ENCODE data around the gene POU2F1.

POU2F1 gene

DNA sequence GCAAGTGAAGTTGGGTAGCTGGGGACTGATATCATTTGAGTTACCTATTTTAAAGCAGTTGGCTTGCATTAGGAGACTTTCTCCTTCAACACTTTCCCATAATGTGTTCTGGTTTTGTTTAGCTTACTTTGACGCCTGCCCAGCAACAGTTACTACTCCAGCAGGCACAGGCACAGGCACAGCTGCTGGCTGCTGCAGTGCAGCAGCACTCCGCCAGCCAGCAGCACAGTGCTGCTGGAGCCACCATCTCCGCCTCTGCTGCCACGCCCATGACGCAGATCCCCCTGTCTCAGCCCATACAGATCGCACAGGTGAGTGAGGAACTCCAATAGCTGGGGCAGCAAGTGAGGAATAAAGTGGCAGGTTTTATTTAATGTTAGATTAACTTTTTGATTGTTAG is 153.3 kb downstream of the POU2F1 start:
- DNase-seq, result no peak

DNA sequence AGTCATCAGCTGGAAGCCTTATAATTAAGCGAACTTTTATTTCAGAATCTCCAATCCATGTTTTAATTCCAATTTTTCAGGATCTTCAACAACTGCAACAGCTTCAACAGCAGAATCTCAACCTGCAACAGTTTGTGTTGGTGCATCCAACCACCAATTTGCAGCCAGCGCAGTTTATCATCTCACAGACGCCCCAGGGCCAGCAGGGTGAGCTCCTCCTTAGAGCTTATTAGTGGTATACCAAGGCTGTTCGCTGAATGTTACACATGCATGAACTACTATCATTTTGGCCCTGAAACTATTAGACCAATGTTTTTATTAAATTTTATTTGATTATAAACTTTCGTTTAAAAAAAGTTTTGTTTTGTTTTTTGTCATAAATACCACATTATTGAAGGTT is 155.3 kb downstream of the POU2F1 start:
- DNase-seq, result no peak

DNA sequence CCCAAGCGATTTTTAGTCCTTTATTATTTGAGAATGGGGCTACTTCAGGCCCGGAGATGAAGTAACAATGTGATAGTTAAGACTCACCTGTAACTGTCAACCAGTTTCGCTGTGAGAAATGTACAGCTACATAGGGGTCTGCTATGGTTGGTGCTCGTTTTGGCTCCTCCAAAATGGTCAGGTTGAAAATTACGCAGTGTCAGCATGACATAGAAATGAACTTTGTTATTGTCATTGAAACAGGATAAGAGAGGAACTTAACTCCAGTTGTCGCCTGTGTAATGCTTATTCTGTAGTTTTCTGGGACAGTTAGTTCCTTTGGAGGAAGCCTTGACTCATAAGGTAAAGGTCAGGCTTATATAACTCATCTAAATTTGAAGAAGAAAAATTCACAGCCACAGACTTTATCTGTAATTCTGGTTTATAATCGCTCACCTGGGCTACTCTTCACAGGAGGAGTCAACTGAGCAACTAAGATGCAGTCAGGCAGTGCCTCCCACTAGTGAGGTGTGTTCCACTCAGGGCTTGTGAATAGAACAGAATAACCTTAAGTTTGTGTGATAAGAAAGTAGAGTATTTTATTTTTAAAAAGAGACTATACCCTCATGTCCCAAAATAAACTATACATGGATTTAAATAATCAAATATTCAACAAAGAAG is 166.7 kb downstream of the POU2F1 start:
- DNase-seq, result no peak

DNA sequence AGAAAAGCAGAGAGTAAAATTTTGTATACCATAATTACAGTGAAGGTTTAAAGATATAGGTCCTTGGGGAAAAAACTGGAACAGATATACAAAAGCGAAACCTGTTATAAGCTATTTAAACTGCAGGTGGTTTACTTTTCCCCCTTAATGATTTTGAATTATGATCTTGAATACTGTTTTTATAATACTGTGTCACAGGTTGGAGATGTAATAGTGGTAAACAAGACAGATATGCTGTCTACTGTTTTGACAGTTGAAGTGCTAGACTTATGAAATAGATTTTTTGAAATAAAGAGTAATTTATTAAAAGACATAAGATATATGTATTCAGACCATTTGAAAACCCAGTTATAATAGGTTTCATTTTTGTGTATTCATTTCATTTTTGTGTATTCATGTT is 168.3 kb downstream of the POU2F1 start:
- DNase-seq, result no peak

DNA sequence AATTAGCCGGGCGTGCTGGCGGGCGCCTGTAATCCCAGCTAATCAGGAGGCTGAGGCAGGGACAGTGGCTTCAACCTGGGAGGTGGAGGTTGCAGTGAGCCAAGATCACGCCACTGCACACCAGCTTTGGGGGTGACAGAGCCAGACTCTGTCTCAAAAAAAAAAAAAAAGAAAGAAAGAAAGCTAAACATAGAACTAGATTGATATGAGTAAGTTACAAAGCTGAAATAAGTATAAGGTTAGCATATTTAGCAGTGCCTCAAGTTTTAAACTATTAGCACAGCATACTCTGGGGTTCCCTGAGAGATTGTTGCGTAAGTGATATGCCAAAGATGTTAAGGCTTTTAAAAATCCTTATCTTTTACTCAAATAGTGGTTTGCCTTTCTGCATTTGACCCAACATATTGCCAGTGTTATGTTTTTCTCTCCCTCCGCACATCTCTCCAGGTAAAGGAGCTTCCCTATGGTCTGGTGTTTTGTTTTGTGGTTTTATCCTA is 171.6 kb downstream of the POU2F1 start:
- DNase-seq, result no peak

DNA sequence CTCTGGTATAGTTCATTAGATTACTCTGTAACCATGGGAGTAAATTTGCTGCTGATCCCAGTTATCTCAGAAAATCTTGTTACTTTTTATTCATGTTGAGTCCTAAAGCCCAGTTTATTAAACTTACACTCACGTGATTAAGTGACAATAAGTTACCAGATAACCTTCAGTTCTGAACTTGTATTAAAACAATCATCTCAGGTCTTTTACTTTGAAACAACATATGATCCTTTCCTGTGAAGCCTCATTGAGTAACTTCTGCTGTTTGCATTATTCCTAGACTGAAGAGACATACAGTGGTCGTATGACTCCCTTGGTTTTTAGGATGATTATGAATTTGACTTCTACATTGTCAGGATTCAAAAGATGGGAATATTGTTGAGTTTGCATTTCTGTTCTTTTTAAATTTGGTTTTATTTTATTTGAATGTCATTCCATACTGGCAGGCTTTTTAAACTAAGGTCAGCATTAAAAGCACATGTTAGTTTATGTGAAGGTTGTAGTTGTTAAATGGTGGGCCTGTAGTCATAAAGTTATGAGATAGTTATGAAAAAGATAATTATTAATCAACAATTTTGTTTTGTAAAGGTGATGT is 179.8 kb downstream of the POU2F1 start:
- DNase-seq, result no peak

DNA sequence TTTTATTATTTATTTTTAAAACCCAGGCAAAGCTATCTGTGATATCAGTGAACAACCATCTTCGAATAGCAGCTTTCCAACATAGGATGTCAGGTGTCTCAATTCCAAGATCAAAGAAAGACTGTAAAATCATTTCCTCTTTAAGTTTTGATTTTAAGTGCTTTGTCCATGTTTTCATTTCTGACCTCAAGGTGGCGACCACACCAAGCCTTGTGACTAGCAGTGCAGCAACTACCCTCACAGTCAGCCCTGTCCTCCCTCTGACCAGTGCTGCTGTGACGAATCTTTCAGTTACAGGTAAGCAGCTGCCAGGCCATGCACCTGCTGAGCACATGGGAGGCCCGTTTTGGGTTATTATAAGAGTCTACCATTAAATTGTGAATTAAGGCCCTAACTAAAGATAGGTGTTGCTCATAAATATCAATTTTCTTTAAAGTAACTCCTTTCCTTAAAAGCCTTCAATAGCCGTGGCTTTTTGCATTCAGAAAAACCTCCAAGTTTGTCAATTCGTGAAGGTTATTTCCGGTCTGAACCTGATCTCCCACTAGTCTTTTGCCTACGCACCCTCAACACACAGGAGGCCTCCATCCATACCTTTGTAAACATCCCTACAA is 180.7 kb downstream of the POU2F1 start:
- peak; percentile 48 for DNase-seq

DNA sequence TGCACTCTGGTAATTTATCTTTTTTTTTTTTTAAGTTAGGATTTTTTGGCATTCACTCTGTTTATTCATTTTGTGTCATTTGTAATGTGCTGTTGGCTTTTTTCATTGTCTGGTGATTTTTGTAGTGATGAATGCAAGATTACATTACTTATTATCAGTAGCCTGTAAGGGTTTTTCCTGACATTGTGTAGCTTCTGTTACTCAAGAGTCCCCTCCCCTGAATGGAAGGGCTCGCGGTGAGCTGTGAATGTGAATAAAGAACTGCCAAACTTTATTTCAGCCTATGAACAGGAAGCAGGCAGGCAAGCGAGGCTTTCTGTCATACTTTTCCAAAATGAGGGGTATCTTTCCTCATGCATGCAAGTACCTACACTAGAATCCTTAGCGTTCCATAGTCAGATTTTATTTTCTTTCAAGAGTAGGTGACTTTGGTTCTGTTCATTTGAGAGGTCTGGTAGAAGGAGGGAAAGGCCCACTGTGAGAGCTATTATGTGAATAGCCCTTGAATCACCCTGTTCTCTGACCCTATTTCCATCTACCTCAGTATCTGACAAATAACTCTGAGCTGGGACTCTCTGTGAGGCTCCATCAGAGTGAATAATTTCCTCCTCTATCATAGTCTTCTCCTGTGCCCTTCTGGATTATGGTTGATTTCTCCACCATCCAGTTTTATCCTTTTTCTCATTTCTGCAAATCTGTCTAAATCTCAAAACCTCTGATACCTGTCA is 183.6 kb downstream of the POU2F1 start:
- DNase-seq, result no peak

DNA sequence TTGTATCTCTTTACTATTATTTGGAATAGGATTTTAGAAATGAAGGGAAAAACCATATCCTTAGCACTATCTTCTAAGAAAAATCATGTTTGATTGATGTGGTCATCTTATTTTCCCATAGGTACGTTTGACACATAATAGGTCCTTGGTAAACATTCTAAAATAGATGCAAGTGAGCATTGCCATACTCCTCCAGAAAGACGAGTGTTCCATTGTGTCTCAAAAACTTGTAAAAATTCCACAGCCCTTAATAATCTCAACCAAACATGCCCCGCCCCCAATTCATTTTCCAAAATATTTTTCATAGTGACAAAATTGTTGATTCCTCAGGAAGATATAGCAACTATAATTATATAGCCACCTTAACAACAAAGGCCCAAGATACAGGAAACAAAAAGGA is 184.2 kb downstream of the POU2F1 start:
- no peak for DNase-seq

DNA sequence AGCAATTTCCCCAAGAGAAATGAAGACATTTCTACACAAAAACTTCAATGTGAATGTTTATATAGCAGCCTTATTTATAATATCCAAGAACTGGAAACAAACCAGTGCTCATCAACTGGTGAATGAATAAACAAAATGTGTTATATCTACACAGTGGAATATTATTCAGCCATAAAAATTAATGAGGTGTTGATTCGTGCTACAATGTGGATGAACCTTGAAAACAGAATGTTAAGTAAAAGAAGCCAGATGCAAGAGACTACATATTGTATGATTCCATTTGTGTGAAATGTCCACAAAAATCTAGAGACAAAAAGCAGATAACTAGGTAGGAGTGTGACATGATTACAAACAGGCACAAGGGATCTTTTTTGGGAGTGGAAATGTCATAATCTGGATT is 187.7 kb downstream of the POU2F1 start:
- no peak for DNase-seq

DNA sequence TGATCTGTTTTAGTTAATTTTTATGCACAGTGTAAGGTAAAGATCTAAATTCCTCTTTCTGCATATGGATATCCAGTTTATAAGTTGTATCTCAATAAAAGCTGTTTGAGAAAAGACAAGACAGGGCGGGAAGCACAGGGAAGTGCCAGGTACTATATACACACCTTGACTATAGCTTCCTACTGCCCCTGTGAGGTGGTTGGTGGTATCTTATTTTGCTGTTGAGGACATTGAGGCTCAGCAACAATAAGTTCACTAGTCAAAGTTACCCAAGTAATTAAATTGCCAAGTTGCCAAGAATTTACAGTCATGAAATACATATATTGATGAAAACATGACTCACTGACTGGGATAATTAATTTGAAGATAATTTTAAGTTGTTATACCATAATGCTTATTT is 188.5 kb downstream of the POU2F1 start:
- no peak for DNase-seq

DNA sequence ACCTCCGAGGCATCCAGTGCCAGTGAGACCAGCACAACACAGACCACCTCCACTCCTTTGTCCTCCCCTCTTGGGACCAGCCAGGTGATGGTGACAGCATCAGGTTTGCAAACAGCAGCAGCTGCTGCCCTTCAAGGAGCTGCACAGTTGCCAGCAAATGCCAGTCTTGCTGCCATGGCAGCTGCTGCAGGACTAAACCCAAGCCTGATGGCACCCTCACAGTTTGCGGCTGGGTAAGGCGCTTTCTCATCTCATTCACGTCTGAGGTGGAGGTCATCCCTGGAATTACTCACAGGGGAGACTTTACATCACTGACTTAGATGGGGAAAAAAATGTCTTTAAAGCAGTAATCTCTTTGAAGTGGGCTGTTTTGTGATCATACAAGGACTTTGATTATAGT is 191.4 kb downstream of the POU2F1 start:
- DNase-seq, result peak; percentile 82

DNA sequence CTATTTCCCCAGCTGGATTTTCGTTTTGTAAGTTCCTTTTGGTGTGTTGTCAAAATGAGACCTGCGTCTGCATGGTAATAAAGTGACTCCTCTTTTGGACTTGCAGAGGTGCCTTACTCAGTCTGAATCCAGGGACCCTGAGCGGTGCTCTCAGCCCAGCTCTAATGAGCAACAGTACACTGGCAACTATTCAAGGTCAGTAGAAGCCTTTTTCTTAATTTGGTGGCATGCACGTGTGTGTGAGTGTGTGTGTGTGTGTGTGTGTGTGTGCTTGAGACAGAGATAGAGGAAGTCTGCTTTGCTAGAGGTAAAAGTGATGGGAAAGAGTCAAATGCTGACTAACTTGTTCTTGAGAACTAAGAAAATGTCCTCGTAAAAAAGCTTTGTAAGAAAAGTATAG is 192.2 kb downstream of the POU2F1 start:
- DNase-seq, result no peak

DNA sequence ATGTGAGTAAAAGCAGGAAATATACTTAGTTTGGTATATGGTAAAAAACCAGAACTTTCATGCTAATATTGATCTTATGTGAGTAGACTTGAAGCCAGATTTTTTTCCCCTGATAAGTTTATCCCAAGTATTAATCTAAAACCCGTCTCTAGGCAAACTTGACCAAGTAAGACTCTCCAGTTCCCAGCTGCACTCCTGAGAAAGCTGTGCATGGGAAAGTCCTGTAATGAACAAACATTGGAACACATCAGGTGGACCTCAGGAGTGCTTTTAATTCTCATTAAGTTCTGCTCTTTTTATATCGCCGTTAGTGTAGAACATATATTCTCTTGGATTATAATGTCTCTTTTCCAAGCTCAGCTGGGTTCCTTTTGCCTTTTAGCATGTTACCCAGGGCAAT is 192.6 kb downstream of the POU2F1 start:
- no peak for DNase-seq

DNA sequence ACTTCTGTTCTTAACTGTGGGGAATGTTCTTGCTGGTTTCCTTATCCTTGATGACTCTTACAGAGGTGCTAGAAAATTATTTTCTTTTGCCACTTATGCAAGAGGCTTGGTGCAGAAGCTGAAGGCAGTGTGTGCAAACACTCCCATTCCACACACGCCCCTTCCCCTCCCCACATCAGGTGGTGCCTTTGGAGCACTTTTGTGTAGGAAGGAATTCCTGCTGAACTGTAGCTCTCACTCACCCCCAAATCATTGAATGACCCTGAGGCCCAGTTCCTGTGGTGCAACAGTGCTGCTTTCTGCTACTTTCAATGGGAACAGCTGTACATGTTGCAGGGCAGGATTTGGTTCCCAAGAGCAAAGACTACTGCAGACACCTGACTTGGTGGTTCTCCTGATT is 195.8 kb downstream of the POU2F1 start:
- no peak for DNase-seq

DNA sequence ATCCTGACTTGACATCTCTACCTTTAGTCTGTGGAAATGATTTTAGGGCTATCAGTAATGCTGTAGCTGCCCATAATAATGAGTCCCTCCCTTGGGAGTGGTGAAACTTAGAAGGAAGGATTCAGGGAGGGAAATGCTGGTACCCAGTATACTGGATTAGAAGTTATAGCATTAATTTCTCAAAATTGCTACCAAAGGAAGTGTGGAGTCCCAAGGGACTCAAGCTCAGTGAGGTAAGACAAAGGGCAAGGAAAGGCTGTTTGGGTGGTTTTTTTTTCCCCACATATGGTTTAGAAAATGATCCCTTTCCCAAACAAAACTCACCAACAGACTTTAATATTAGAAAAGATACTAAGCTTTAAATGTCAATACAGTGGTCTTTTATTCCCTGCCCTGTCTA is 197.7 kb downstream of the POU2F1 start:
- no peak for DNase-seq

DNA sequence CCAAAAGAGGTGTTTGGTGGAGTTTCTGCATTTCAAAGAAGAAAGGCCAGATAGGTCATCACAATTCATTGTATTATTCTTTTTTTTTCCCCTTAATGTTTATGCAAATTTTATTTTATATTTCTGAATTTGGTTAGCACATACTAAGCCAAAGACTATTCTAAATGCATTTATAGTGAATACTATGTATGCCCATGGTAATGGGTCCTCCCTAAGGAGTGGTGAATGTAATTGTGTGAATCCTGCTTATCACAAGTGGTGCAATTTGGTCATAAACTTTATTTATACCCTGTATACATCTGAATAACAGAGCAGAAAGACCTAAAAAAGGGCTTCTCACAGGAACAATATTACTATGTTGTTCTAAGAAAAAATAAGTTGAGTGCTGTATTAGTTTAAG is 198.6 kb downstream of the POU2F1 start:
- DNase-seq, result no peak

DNA sequence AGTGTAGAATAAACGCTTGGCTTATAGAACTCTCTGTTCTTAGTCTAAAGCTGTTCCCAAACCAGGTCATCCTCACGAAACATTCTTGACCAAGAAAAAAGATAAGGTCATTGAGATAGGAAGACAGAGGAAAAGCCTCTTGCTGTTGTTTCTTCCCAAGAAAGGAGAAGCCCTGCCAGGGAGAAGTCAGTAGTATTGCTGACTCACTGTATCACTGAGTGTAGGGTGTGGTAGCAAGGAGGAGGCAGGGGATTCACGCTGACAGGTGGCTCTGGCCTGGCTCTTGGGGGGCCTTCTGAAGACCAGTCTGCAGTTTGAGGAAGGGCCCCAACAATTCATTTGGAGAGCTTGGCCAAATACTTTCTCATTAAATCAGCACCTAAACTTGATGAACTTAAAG is 199.8 kb downstream of the POU2F1 start:
- DNase-seq, result no peak

DNA sequence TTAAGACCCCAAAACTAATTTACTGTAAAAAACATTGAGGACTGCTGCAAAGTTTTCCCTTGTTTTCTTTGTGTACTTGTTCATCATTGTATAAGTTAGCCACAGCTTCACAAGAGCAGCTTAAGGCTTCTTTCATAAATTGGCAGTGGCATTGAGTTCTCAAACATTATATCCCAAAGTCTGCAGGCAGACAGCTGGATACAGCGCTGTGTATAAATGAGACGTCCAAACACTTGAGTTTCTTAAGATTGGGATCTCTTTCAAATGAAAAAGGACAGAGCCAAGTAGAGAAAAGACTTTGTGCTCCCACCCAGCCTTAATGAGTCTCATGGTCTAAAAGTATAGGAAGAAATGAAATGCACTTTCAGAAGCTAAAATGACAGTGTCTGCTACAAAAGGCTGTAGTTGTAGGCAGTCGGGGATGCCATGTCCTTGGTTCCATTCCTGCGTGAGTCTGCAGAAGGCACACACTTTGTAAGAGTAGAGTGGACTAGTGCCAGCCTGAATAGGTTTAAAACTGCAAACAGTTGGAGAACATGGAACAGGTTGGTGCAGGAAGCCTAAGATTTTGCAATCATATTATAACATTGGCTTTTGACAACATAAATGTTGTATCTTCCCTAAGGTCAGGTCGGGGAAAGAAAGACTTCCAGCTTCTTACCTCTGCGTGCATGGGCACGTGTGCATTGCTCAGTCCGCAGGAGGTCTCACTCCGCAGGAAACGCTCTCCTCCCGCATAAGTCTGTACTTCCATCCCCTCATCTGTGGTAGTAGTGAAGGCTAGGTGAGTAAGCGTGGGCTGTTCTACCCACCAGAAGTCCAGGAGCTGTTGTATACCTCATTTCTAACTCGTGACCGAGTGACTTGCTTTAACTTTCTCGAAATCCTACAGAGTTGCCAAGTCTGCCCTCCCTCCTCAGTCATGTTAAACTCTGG is 203.3 kb downstream of the POU2F1 start:
- DNase-seq, result no peak

DNA sequence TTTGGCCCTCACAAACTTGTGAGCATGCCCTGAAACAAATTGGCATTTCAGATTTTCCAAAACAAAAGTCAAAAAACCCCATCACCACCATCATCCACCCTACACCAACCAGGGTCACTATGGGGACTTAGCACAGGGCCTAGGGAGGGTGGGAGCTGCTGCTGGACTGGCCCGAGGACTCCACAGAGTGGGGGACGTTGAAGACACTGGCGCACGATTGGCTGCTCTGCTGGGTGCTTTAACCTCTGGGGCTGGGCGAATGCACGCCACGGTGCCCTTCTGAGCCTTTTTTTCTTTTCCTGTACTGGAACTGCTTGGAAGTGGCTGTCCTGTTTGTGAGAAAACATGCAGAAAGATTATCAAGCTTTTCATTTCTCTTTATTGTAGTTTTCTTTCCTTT is 204.8 kb downstream of the POU2F1 start:
- no peak for DNase-seq

DNA sequence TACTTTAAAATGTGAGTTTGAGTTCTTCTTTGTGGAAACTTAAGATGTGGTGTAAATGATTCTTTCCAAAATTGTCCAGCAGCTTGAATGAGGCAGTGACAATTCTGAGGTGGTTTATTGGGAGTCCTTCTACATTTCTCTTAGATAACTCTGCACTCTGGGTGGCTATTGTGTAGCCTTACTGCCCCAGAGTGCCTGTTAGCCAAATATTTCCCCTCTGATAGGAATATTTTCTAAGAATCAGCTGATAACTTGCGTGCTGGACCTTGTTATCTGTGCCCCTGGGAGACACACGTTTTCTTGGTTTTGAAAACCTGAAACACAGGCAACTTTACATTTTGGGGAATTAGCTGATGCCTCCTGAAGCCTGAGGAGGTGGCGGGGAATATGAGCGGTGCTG is 206.0 kb downstream of the POU2F1 start:
- DNase-seq, result no peak

DNA sequence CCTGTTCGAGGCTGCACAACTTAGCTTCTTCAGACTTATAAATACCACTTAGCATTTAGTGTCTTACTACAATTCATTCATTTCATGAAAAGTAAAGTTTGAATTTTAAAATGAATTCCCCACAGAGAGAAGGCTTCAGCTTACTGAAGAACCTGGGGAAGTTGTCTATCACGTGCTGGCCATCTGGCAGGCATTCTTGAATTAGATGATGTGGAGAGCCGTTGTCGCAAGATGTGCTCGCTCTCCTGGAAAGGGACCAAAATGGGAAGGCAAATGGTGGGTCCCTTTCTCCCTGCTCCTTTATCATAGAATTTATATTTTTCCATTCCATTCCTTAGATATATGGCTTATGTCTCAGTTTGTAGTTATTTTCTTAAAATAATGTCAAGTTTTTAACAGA is 207.2 kb downstream of the POU2F1 start:
- DNase-seq, result no peak

DNA sequence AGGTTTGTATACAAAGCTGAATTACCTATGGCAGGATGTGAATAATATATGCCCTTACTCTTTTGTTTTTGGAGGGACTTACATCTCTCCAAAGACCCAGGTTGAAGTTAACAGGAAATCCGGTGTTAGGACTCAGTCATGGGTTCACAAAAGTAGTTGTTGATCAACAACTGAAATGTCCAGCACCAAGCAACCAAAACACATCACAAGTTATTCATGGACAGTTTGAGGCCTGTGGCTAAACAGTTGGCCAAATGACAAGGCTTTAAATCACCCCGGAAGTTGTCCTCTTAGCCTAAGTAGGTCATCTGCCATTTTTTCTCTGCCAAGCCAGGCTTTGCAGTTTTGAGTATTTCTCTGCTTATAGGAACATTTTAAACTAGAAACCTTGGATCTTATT is 207.7 kb downstream of the POU2F1 start:
- no peak for DNase-seq
